ENCODE data around the gene PRDM16.

The PRDM16 gene

GRCh38 chr1:3111348-3112021, 42.5 kb downstream of the PRDM16 start:
- no peak for DNase-seq

- DNase-seq = no peak
Measured at GRCh38 chr1:3112526-3112925, 43.5 kb downstream of the PRDM16 start.

GRCh38 chr1:3113047-3113740, 44.2 kb downstream of the PRDM16 start:
- no peak for DNase-seq

- no peak for DNase-seq
Measured at GRCh38 chr1:3113741-3114056, 44.7 kb downstream of the PRDM16 start.

DNA sequence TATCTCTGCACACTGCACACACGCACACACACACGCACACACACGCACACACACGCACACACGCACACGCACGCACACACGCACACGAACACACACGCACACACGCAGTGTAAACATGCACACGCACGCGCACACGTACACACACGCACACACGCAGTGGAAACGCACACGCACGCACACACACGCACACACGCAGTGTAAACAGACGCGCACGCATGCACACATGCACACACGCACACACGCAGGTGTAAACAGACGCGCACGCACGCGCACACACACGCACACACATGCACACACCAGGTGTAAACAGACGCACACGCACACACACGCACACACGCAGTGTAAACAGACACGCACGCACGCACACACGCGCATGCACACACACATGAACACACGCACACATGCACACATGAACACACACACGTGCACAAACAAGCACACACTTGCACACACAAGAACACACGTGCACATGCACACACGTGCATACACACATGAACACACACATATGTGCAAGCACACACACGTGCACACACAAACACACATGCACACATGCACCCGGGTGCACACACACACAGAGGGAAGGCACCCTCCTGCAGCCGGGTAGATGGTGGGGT, 45.2 kb downstream of the PRDM16 start:
- no peak for DNase-seq

- no peak for DNase-seq
Measured at GRCh38 chr1:3114846-3115245, 45.8 kb downstream of the PRDM16 start.

- DNase-seq = no peak
Measured at GRCh38 chr1:3115275-3116149, 46.5 kb downstream of the PRDM16 start.

GRCh38 chr1:3116150-3116510, 47.1 kb downstream of the PRDM16 start:
- DNase-seq = no peak

DNA sequence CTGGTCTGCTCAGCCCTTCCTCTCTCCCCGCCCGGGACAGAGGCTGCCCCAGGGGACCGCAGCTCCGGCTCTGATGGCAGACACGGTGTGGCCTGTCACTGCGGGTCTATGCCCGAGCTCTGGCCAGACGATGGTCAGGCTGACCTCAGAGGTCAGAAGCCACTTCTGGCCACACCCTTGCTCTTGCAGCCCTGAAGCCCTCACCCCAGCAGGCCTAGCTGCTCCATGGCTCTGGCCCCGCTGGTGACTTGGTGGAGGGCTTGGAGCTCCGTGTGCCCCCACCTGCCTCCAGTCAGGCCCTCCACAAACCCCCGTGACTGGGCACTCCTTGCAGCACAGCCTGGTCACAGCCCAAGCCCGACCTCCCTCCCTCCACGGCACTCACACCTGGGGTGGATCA, 47.6 kb downstream of the PRDM16 start:
- no peak for DNase-seq

DNA sequence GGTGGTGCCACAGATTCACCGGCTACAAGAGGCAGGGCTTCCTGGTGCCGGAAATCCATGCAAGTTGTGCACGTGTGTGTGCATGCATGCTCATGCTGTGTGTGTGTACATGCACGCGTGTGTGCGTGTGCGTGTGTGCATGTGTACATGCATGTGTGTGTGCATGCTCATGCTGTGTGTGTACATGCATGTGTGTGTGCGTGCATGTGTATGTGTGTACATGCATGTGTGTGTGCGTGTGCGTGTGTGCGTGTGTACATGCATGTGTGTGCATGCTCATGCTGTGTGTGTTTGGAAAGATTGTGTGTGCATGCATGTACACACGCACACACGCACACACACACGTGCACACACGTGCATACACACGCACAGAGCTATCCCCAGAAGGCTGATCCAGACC, 48.9 kb downstream of the PRDM16 start:
- DNase-seq = no peak

DNA sequence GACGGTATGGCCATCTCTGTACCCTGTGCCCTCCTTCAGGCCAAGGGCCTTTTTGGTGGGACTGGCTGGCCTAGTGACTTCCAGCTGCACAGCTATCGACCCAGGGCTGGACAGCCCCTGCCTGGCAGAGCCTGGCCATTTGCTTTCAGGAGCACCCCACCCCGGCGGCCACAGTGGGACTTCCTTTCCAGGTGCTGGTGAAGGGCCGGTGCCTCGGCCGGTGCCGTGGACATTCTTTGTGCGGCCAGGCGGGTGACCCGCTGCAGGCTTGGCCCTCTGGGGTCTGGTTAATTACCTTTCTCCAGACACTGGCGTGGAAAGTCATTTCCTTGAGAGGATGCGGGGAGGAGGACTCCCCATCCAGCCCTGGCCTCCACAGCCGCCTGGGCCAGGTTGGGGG, 50.1 kb downstream of the PRDM16 start:
- DNase-seq = no peak

DNA sequence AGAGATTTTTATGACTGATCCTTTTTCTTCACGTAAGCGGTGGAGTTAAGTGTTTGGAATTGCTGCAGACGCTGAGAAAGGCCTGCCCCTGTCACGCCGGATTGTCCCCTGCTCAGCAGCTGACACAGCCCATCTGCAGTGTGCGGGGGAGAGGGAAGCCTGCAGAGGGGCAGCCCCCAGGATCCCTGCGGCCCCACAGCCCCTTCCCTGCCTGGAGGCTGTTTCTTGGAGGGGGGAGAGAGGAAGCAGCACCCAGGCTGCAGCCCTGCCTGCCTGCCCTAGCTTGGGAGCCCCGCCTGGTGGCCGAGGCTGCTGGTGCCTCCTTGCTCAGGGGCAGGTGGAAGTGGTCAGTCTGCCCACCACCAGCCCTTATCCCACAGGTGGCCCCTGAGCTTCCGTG, 50.7 kb downstream of the PRDM16 start:
- no peak for DNase-seq

GRCh38 chr1:3120140-3120539, 51.1 kb downstream of the PRDM16 start:
- no peak for DNase-seq

- DNase-seq = no peak
Measured at GRCh38 chr1:3120994-3121393, 52.0 kb downstream of the PRDM16 start.

GRCh38 chr1:3121401-3122210, 52.6 kb downstream of the PRDM16 start:
- DNase-seq = no peak

DNA sequence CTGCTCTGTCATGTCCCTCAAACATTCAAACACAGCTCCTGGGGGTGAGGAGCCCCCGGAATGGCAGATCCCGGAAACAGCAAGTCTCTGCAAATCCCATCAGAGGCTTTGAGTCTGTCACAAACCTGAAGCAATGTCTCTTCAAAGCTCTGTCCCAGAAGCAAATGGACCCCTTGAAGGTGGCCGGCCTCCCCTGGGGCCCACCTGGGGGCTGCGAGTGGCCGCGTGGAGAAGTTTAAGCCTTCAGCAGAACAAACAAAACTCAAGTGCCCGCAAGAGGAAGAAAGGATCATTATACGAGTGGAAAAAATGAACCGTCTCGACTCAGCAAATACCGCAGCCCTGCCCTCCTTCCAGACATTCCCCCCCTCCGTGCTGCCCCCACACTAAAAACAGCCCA, 53.3 kb downstream of the PRDM16 start:
- no peak for DNase-seq

- DNase-seq = no peak
Measured at GRCh38 chr1:3124246-3124645, 55.2 kb downstream of the PRDM16 start.

DNA sequence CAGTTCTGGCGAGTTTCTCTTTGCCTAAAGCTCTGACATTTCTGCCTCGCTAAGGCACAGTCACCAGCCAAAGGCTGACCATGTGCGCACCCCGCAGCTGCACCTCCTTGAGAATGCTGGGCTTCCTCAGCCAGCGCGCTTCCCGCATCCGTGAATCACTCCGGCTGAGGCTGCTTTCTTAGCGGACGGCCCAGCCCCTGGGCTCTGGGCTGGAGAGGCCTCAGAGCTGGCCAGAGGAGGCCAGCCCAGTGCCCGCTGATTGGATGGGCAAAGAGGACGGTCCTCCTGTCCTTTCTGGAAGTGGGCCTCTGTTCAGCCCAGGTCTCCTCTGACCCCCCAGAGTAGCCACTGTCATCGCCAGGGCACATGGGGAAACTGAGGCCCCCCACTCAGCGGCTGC, 56.1 kb downstream of the PRDM16 start:
- no peak for DNase-seq

DNA sequence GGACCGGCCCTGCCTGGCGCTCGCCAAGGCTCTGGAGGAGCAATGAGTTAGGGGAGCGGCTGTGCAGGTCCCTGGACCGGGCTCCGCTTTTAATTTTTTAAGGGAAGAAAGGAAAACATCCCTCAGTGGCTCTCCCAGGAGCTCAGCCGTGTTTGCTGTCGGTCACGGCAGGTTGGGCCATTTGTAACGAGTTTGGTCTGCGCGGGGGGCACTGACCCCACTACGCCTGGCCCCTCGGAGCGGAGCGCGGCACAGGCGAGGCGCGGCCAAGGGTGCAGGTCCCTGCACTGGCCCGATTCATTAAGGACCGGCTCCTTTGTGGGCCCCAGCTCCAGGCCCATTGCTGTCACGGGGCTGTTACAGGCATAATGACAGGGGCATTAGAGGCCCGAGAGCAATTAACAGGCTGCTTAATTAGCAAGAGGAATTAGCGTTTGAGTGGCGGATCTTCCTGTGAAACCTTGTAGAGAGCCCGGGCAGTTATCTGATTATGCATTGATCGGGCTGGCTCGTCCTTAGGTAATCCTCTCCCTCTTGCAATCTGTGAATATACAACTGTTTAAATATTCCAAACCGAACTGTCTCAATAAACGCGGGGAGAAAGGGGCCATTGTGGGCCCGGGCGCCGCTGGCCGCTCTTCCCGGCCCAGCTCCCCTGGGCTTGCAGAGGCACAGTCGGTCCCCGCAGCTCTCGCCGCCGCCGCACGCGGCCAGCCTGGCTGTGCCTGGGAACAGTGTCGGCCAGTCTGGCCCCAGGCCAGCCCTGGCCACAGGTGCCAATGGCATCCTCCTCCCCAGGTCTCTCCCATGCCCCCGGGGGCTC, 56.8 kb downstream of the PRDM16 start:
- no peak for DNase-seq

DNA sequence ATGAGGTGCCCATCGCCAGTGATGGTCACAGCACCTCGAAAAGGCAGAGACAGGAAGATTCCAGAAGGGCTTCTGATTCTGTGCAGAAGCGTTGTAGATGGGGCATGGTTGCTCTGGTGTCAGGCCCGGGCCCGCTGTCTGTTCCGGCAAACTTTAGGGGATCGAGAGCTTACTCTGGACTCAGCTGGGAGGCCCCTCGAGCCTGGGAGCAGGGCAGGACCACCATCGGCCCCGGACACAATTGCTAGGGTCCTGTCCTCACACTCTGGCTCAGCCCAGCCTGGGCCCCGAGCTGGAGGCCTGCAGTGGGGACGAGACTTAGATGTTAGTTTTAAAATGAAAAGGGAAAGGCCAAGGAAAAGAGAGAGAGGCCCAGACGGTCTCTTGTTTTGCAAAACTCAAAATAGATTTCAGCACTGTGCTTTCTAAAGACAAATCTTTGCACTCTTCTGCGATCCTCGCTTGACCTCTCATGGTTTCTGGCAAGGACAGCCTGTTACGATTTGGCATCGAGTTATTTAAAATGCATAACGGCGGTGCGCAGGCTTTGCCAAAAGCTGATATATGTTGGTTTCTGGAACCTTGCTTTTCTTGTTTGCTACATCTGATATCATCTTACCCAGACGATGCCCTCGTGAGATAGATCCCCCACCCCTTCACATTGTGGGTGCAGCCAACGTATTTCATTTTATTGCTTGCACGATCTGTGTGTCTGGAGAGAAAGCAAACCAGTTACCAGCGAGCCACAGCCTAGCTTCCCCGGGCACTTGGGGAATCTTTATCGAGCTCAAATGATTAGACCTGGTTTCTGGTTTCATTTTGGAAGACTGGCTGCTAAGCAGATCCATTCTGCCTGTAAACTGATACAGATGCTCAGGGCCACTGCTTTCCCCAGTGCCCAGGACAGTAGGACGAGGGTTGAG, 58.0 kb downstream of the PRDM16 start:
- DNase-seq = no peak

DNA sequence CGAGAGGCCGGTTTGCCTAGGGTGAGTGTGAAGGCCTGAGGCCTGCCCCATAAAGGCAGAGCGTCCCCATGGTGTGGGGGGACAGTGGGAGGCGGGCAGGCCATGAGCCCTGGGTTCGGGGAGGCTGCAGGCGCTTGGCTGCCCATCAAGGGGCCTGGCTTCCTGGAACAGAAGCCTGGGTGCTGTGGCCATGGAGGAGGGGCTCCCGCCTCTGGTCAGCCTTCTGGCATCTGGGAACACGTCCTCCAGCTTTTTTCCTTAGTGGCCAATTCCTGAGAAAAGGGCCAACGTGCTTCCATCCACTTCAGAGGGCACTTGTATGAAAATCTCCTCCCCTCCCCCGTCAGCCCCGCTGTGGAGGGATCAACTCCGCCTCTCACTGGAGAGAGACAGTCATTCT, 58.7 kb downstream of the PRDM16 start:
- no peak for DNase-seq
